Measurements from ENCODE around the gene DNAJB2.
"Not testable (repeated sequence)": the region's sequence is repeated elsewhere in the genome, so short reads cannot be mapped to it uniquely, and the experiment has no call there.

The DNAJB2 gene

GRCh38 chr2:219302412-219302968 is 23.3 kb downstream of the DNAJB2 start:
- no peak for DNase-seq (ENCODE audit: low read depth)

GRCh38 chr2:219304223-219304622 is 25.1 kb downstream of the DNAJB2 start:
- no peak for DNase-seq (ENCODE audit: low read depth)

GRCh38 chr2:219306047-219306446 is 26.9 kb downstream of the DNAJB2 start:
- no peak for DNase-seq (ENCODE audit: low read depth)

- peak; percentile 59 for DNase-seq (ENCODE audit: low read depth)
These were observed 29.3 kb downstream of the DNAJB2 start for GRCh38 chr2:219308142-219309101.

- DNase-seq (ENCODE audit: low read depth), result no peak
These were observed 30.1 kb downstream of the DNAJB2 start, which contains the start of gene PTPRN for GRCh38 chr2:219309278-219309677. Gene PTPRN (minus strand): TSS chr2:219309401. CDS start chr2:219309332, 69 bp downstream.

- DNase-seq (ENCODE audit: low read depth), result not testable (repeated sequence)
These were observed 33.6 kb downstream of the DNAJB2 start for GRCh38 chr2:219312683-219313263.

- DNase-seq (ENCODE audit: low read depth), result no peak
These were observed 35.8 kb downstream of the DNAJB2 start for GRCh38 chr2:219314804-219315468.

GRCh38 chr2:219323434-219323833 is 44.3 kb downstream of the DNAJB2 start:
- no peak for DNase-seq (ENCODE audit: low read depth)

GRCh38 chr2:219325136-219325535 is 46.0 kb downstream of the DNAJB2 start:
- no peak for DNase-seq (ENCODE audit: low read depth)

GRCh38 chr2:219325657-219326315 is 46.6 kb downstream of the DNAJB2 start:
- no peak for DNase-seq (ENCODE audit: low read depth)

- DNase-seq (ENCODE audit: low read depth), result no peak
These were observed 48.6 kb downstream of the DNAJB2 start for GRCh38 chr2:219327719-219328118.

GRCh38 chr2:219331560-219332213 is 52.5 kb downstream of the DNAJB2 start:
- no peak for DNase-seq (ENCODE audit: low read depth)

GRCh38 chr2:219332542-219332941 is 53.4 kb downstream of the DNAJB2 start, which contains the start of gene RESP18:
Gene RESP18 (minus strand): TSS chr2:219332744.
- no peak for DNase-seq (ENCODE audit: low read depth)

- DNase-seq (ENCODE audit: low read depth), result no peak
These were observed 54.9 kb downstream of the DNAJB2 start for GRCh38 chr2:219334076-219334475.

- DNase-seq (ENCODE audit: low read depth), result no peak
These were observed 56.2 kb downstream of the DNAJB2 start for GRCh38 chr2:219335373-219335786.

Measured in activated T-cell treated with anti-CD3 and anti-CD28 coated beads for 1 hour (primary cell).